Embryonic facial prominence (tissue), 1 donor: Measurements from ENCODE around the gene PLEK.
"Not testable (repeated sequence)": the region's sequence is repeated elsewhere in the genome, so short reads cannot be mapped to it uniquely, and the experiment has no call there.

Source experiments
- DNase-seq: peaks from one replicate; pipeline ENCODE4 v3.0.0-alpha.2; 2016; ENCODE audit errors: extremely low spot score

PLEK gene

DNA sequence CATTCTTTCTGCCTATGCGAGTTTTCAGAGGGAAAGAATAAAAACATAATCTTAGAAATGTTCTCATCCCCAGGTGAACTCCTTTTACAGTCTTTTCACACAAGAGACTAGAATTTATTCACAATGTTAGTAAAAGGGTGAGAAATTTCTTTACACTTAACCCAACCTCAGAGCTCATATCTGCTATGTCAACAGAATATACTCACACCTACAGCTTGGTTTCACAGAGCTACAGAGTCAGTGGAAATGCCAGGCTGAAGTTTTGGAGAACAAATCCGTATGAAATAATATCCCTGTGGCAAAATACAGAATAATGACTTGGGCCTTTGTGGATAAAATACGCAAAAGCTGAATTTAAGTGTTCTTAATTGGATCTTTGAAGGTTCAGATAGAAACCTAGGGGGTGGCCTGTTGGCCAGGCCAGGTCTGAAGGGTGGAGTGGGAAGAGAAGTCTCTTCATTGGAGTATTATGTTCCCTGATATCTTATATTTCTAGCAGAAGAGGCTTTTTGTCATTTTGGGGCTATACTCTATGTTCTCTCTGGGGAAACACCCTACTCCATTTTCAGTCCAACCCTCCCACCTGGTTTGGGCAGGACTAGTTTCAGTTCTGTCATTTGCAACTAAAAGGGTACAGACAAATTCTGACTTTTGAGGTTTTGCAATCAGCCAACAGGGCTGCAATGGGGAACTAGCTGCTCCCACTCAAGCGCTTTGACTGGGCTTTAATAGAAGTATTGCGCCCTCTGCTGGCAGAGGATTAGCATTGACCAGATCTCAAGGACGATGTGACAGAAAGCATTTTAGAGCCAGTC is 76.3 kb downstream of the PLEK start:
- DNase-seq: peak; percentile 74

DNA sequence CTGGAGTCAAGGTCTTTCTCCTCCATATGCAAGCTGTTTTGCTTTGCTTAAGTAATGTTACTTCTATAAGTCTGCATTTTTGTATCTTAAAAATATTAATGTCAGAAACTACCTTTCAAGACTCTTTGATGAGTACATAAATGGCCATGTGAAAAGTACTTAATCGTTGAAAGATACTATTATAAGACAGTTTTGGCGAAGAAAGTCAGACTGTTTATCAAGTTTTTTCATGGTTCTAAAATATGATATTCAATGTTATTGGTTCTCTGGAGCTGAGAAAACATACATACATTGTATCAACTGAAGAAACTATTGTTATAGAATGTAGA is 76.9 kb downstream of the PLEK start:
- no peak for DNase-seq

DNA sequence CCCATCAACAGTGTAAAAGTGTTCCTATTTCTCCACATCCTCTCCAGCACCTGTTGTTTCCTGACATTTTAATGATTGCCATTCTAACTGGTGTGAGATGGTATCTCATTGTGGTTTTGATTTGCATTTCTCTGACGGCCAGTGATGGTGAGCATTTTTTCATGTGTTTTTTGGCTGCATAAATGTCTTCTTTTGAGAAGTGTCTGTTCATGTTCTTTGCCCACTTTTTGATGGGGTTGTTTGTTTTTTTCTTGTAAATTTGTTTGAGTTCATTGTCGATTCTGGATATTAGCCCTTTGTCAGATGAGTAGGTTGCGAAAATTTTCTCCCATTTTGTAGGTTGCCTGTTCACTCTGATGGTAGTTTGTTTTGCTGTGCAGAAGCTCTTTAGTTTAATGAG is 81.3 kb downstream of the PLEK start:
- not testable (repeated sequence) for DNase-seq
